Stimulated activated memory B cell treated with anti-CD40 and anti-IgM and Interleukin-4, amounts not matched to agents 10 μg/mL and 1 μg/mL and 100 μg/mL, for 72 hours (primary cell): Measurements from ENCODE around the gene ACADS.

Source experiments
- ATAC-seq: fragments of 150-1000 bp; cut with Tn5 transposase; 2 replicates; pipeline ENCODE4 v1.10.0; 2021
- H3K27ac Mint-ChIP-seq: one replicate; pipeline ENCODE4 v1.8.0; 2022; ENCODE audit warnings: mild to moderate bottlenecking, mixed read lengths
- H3K27me3 Mint-ChIP-seq: one replicate; pipeline ENCODE4 v1.8.0; 2022; ENCODE audit warnings: mixed read lengths
- H3K36me3 Mint-ChIP-seq: one replicate; pipeline ENCODE4 v1.8.0; 2022; ENCODE audit warnings: mixed read lengths
- H3K4me1 Mint-ChIP-seq: one replicate; pipeline ENCODE4 v1.8.0; 2022; ENCODE audit warnings: mixed read lengths
- H3K4me3 Mint-ChIP-seq: one replicate; pipeline ENCODE4 v1.8.0; 2022; ENCODE audit warnings: mild to moderate bottlenecking, moderate library complexity, mixed read lengths
- H3K9me3 Mint-ChIP-seq: one replicate; pipeline ENCODE4 v1.8.0; 2022; ENCODE audit warnings: mixed read lengths

The ACADS gene

DNA sequence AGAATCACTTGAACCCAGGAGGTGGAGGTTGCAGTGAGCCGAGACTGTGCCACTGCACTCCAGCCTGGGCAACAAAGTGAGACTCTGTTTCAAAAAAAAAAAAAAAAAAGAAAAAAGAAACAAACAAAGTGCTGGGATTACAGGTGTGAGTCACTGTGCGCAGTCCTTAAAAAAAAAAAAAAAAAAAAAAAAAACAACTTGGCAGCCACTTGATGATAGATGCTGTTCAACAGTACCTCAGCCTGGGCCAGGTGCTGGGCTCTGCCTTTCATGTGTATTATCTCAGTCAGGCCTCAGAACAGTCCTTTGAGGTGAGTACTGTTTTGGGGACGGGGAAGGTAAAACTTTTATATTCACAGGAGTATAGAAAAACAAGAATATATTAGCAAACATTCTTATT, 9.6 kb downstream of the ACADS start:
- peaks cover 15% of the 10 kb centered on the region for H3K36me3 Mint-ChIP-seq
- H3K27me3 Mint-ChIP-seq = no peaks in the 10 kb centered on the region
- no peaks in the 10 kb centered on the region for H3K4me1 Mint-ChIP-seq
- H3K9me3 Mint-ChIP-seq = no peaks in the 10 kb centered on the region
- no peak overlapping the region for H3K27ac Mint-ChIP-seq
- no peak for ATAC-seq
- no peak overlapping the region for H3K4me3 Mint-ChIP-seq

DNA sequence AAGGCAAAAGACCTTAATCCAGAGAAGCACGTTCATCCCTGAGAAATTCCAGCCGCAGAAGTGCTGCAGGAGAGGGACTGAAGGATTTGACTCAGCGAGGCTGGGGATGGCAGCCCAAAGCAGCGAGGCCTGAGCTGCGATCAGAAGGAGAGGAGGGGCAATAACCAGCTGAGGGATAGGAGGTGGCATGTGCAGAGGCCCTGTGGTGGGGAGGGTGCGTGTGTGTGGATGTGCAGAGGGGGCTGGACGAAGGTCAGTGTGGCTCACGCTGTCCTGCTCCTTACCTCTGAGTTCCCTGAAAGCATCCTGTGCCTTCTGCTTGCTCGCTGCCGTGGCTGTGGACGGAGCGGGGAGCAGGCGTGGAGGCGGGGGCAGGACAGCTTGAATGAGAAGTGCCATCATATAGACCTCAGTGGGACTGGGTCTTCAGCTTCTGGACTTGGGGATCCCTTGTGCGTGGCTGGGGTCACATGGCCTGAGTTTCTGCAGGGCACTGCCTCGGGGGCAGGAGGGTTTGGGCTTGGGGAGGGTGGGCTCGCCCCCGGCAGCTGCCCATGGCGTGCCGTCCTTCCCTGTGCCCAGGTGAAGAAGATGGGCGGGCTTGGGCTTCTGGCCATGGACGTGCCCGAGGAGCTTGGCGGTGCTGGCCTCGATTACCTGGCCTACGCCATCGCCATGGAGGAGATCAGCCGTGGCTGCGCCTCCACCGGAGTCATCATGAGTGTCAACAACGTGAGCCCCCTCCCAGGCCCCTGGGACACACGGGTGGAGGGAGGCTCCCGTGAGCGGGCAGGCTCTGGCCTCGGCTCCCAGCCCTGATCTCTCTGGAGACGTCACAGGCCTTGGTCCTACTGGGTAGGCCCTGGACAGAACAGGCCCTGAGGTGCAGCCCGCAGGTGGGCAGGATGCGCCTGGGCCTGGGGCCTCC, 11.0 kb downstream of the ACADS start:
- H3K4me1 Mint-ChIP-seq = no peaks in the 10 kb centered on the region
- H3K9me3 Mint-ChIP-seq = no peaks in the 10 kb centered on the region
- H3K27me3 Mint-ChIP-seq = no peaks in the 10 kb centered on the region
- H3K36me3 Mint-ChIP-seq = peaks cover 9% of the 10 kb centered on the region
- no peak overlapping the region for H3K27ac Mint-ChIP-seq
- no peak overlapping the region for H3K4me3 Mint-ChIP-seq
- ATAC-seq = no peak

DNA sequence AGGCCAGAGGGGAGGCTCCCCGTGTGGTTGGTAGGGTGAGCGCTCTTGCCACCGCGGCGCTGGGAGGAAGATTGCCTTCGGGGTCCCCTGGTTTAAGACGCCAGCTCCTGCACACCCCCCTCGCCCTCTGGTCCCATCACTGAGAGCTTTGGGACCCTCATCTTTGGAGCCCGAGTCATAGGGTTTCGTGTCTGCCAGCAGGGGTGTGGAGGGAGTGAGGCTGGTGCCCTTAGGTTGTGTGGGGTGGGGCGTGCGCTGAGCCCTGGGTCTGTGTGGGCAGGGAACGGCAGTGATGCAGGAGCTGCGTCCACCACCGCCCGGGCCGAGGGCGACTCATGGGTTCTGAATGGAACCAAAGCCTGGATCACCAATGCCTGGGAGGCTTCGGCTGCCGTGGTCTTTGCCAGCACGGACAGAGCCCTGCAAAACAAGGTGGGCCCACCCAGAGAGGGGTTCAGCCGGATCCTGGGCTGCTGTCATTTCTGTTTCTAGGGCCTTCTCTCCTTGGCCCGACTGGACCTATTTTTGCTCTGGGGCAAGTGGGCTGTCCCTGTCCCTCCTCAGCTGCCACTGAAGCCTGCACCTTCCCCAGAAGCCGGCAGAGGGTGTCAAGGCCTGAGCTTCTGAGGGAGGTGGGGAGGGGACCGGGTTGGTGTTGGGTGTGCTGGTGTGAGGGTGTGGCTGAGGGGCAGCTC, 12.1 kb downstream of the ACADS start:
- no peak for ATAC-seq
- H3K4me1 Mint-ChIP-seq = no peaks in the 10 kb centered on the region

DNA sequence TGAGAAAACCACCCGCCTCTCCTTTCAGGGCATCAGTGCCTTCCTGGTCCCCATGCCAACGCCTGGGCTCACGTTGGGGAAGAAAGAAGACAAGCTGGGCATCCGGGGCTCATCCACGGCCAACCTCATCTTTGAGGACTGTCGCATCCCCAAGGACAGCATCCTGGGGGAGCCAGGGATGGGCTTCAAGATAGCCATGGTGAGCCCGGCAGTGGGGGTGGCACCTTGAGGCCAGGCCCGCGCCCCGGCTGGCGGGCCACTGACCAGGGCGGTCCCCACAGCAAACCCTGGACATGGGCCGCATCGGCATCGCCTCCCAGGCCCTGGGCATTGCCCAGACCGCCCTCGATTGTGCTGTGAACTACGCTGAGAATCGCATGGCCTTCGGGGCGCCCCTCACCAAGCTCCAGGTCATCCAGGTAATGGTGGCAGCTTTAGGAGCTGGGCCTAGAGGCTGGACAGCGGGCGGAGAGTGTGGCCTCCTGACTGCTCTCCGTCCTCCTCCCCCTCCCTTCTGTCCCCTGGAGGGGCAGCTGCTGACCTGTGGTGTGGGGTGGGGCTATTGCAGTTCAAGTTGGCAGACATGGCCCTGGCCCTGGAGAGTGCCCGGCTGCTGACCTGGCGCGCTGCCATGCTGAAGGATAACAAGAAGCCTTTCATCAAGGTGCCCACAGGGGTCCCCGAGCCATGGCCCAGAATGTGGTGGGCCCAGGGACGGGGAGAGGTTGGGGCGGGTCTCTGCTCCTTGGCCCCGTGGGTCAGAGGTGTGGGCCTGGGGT, 12.8 kb downstream of the ACADS start:
- Mint-ChIP-seq H3K27ac (no peak overlapping the region), H3K4me1 (no peaks in the 10 kb centered on the region), H3K36me3 (peaks cover 9% of the 10 kb centered on the region), H3K9me3 (no peaks in the 10 kb centered on the region), H3K27me3 (no peaks in the 10 kb centered on the region), H3K4me3 (no peak overlapping the region)
- ATAC-seq = no peak

More for the DNA sequence above, 12.1 kb downstream of the ACADS start:
- H3K36me3 Mint-ChIP-seq = peaks cover 9% of the 10 kb centered on the region
- no peak overlapping the region for H3K4me3 Mint-ChIP-seq
- H3K27ac Mint-ChIP-seq = no peak overlapping the region
- H3K27me3 Mint-ChIP-seq = no peaks in the 10 kb centered on the region
- H3K9me3 Mint-ChIP-seq = no peaks in the 10 kb centered on the region

DNA sequence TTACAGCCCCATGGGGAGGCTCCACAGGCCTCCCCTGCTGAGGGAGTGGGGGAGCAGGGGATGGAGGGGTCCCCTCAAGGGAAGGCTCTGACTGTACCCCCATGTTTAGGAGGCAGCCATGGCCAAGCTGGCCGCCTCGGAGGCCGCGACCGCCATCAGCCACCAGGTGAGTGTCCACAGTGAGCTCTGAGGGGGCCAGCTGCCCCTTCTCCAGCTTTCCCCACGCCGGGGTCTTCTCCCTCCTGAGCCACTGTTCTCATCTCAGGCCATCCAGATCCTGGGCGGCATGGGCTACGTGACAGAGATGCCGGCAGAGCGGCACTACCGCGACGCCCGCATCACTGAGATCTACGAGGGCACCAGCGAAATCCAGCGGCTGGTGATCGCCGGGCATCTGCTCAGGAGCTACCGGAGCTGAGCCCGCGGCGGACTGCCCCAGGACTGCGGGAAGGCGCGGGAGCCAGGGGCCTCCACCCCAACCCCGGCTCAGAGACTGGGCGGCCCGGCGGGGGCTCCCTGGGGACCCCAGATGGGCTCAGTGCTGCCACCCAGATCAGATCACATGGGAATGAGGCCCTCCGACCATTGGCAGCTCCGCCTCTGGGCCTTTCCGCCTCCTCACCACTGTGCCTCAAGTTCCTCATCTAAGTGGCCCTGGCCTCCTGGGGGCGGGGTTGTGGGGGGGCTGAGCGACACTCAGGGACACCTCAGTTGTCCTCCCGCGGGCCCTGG, 13.6 kb downstream of the ACADS start:
- Mint-ChIP-seq H3K27ac (no peak overlapping the region), H3K4me3 (no peak overlapping the region), H3K9me3 (no peaks in the 10 kb centered on the region), H3K27me3 (no peaks in the 10 kb centered on the region), H3K36me3 (peaks cover 3% of the 10 kb centered on the region), H3K4me1 (no peaks in the 10 kb centered on the region)
- peak; percentile 35 for ATAC-seq

DNA sequence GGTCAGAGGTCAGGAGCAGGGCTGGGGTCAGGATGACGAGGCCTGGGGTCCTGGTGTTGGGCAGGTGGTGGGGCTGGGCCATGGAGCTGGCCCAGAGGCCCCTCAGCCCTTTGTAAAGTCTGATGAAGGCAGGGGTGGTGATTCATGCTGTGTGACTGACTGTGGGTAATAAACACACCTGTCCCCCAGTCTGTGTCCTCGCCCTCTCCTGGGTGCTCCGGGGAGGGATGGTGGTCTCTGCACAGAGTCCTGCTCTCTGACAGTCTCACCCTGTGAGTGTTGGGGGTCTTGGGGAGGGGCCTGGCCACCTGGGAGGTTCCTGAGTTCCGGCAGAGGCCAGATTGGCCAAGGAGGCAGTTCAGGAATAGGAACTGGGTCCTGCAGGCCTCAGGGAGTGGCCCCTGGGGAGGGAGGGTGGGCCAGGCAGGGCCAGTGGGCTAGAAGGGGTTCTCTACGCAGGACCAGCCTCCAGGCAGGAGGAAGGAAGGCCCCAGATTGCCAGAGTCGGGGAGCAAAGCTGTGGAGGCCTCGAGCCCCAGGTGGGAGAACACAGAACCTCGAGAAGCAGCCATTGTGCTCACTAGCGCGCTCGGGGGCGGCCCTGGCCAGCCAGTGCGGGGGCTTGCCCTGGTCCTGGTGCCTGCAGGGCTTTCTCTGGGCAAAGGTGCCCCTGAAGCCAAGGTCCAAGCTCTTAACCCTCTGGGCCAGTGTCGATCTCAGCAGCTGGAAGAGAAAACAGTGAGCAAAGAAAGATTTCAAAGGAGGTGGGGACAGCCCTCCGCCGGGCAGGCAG, 14.4 kb downstream of the ACADS start:
- Mint-ChIP-seq H3K27ac (no peak overlapping the region), H3K4me3 (no peak overlapping the region), H3K4me1 (no peaks in the 10 kb centered on the region), H3K9me3 (no peaks in the 10 kb centered on the region), H3K27me3 (no peaks in the 10 kb centered on the region), H3K36me3 (no peaks in the 10 kb centered on the region)
- ATAC-seq = no peak

DNA sequence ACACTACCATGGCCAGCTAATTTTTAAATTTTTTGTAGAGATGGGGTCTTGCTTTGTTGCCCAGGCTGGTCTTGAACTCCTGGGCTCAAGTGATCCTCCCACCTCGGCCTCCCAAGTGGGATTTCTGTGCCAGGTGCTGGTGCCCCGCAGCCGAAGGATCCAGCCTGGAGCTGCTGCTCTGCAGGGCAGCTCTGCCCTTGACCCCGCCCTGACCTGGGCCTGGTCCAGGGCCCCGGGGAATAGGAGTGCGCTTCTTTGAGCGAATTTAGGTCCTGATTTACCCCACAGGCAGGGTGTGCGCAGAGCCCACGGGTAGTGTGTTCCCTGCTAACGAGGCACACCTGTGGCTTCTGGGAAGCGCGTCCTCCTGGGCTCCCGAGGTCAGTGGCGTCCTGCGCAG, 15.2 kb downstream of the ACADS start:
- Mint-ChIP-seq H3K27ac (no peak overlapping the region), H3K9me3 (no peaks in the 10 kb centered on the region), H3K4me1 (no peaks in the 10 kb centered on the region), H3K27me3 (no peaks in the 10 kb centered on the region), H3K36me3 (no peaks in the 10 kb centered on the region), H3K4me3 (no peak overlapping the region)
- no peak for ATAC-seq

DNA sequence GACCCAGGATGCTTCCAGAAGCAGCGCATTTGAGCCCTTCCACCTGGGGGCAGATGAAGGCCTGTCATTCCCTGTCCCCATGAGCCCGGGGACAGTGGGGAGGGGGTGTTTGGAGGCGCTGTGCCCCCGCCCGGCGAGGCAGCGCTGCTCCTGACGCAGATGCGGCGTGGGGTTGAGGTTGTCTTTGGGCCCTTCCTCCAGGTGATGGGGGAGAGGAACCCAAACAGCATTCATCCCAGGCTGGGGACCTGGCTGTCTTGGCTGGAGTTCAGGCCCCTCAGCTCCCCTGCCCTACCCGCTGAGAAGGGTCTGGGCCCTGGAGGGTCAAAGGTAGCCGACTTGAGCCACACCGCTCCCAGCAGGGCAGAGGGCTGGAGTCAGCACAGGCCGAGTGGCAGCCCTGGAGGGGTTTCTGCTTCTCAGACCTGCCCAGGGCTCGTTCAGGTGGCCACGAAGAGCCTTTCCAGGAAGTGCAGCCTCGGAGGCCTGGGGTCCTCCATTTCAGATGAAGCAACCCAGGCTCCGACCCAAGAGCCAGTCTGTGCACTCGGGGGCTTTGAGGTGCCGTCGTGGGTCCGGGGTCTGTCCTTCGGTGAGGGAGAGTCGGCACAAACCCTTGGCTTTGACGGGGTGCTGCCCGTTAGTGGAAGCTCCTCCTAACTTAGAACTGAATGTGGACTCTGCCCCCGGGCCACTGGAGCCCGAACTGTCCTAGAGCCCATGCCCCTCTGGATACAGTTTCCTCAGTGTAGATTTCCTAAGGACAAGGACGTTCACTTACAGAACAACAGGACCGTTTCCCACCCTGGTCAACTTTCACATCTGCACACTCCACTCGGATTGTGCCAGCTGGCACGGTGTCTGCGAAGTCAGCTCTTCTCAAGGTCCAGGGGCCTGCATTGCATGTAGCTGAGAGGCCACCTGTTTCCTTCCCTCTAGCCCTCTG, 16.1 kb downstream of the ACADS start:
- no peak overlapping the region for H3K4me3 Mint-ChIP-seq
- H3K4me1 Mint-ChIP-seq = no peaks in the 10 kb centered on the region
- H3K36me3 Mint-ChIP-seq = no peaks in the 10 kb centered on the region
- no peaks in the 10 kb centered on the region for H3K9me3 Mint-ChIP-seq
- H3K27ac Mint-ChIP-seq = no peak overlapping the region
- H3K27me3 Mint-ChIP-seq = no peaks in the 10 kb centered on the region
- no peak for ATAC-seq

DNA sequence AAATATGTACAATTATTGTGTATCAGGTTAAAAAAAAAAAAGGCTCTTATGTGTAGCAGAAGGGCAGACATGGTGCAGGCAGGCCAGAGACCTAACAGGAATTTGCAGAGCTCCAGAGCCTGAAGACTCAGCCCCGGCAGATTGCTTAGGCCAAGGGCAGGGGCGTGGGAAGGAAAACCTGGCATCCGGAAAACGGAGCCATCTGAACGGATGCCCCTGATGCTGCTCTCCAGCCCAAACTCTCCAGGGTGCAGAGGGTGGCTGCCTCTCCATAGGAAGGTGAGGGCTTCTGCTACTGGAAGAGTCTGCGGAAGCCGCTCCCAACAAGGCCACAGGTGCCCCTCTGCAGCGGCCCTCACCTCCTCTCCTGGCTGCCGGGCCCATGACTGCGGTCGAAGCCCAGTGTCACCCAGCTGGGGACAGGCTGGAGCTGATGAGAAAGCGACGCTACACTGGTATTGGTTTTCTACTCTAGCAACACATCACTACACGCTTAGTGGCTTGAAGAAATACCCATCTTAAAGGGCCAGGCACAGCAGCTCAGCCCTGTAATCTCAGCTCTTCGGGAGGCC, 19.4 kb downstream of the ACADS start:
- H3K36me3 Mint-ChIP-seq = no peaks in the 10 kb centered on the region
- no peak overlapping the region for H3K27ac Mint-ChIP-seq
- no peak for ATAC-seq
- no peaks in the 10 kb centered on the region for H3K9me3 Mint-ChIP-seq
- no peaks in the 10 kb centered on the region for H3K4me1 Mint-ChIP-seq
- H3K27me3 Mint-ChIP-seq = no peaks in the 10 kb centered on the region
- H3K4me3 Mint-ChIP-seq = no peak overlapping the region

DNA sequence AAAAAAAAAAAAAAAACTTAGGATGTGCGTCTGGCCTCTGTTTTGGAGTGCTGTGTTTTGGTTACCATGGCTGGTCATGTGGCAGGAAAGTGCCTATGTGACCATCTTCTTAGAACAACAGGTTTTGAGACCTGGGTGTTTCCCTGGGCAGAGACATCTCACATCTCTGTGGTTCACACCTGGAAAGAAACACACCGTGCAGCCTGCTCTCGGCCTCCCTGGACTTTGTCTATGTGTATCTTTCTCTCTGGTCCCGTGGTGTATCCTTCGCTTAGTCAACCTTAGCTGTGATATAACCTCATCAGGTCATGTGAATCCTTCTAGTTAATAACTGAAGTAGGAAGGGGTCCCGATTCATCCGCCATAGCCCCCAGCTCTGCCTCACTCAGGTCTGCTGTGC, 22.6 kb downstream of the ACADS start:
- H3K27ac Mint-ChIP-seq = no peak overlapping the region
- no peak overlapping the region for H3K4me3 Mint-ChIP-seq
- no peaks in the 10 kb centered on the region for H3K27me3 Mint-ChIP-seq
- no peaks in the 10 kb centered on the region for H3K9me3 Mint-ChIP-seq
- H3K4me1 Mint-ChIP-seq = peaks cover under 1% of the 10 kb centered on the region
- no peak for ATAC-seq
- no peaks in the 10 kb centered on the region for H3K36me3 Mint-ChIP-seq

DNA sequence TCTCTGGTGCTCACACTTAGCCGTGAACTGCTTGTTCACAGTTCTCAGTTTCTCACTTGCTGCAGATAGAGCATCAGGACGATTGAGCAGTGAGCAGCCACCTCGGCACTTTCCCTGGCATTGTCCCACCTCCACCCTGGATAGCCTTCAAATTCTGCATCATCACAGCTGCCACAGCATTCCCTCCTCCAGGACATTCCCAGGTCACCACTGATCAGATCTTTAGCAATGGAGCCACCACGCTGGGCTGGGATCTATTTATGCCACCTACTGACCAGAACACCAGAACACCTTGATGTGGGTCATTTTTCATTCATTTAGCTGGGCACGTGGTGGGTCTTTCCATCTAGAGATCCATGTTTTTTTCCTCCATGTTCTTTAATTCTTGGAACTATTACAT, 23.6 kb downstream of the ACADS start:
- Mint-ChIP-seq H3K4me1 (peaks cover 7% of the 10 kb centered on the region), H3K27ac (no peak overlapping the region), H3K27me3 (no peaks in the 10 kb centered on the region), H3K4me3 (no peak overlapping the region), H3K36me3 (no peaks in the 10 kb centered on the region), H3K9me3 (peaks cover 3% of the 10 kb centered on the region)
- ATAC-seq = no peak

DNA sequence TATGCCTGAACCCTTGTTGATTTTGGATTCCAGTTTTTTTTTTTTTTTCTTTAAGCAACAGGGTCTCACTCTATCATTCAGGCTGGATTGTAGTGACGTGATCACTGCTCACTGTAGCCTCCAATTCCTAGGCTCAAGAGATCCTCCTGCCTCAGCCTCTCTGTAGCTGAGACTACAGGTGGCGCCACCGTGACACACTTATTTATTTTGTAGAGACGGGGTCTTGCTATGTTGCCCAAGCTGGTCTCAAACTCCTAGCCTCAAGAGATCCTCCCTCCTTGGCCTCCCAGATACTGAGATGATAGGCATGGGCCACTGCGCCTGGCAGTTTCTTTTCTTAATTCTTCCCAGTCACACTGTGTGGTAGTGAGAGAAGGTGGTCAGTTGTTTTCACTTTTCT, 25.2 kb downstream of the ACADS start:
- Mint-ChIP-seq H3K36me3 (peaks cover 7% of the 10 kb centered on the region), H3K4me3 (no peak overlapping the region), H3K27ac (no peak overlapping the region), H3K27me3 (no peaks in the 10 kb centered on the region), H3K9me3 (peaks cover 9% of the 10 kb centered on the region), H3K4me1 (peaks cover 7% of the 10 kb centered on the region)
- ATAC-seq = no peak

DNA sequence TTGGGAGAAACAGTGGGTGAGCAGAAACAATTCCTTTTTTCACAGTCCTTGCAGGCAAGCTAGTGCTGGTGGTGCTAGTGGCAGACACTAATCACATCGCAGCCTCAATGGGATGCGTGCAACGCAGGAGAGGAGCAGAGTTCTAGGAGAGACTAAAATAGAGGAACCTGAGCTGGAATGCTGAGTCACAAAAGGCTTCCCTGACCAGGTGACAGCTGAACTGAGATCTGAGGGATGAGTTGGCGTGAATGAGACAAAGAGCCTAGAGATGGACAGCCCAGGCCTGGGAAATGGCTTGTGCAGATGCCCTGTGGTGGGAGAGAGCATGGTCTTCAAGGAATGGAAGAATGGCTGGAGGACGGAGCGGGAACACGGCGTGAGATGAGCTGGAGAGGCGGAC, 25.8 kb downstream of the ACADS start:
- Mint-ChIP-seq H3K36me3 (peaks cover 7% of the 10 kb centered on the region), H3K4me1 (peaks cover 7% of the 10 kb centered on the region), H3K27ac (no peak overlapping the region), H3K27me3 (no peaks in the 10 kb centered on the region), H3K9me3 (peaks cover 9% of the 10 kb centered on the region), H3K4me3 (no peak overlapping the region)
- no peak for ATAC-seq
